ENCODE results near the gene EBLN2.

DNA sequence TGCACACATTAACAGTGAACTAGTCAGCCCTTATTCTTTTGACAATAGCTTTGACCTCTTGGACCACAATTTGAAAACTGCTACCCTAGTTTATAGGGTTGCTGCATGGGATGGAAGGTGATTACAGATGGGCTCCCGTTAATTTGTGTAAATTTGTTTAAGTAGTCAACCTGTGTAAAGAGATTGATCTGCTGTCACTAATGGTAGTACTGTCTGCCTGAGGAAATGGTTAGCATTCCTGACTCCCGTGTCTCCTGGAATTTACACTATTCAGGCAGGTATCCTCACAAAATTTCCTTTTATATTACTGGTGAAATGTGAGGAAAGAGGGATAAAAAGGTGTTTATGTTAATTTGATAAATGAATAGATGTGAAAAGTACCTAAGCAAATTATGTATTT, 15.3 kb upstream of the EBLN2 start:
- no peak for TF ChIP-seq GATA3 (IDR thresholded peaks at IDR 0.05; ENCODE audit: low read depth, low read length)
- no peak for TF ChIP-seq GATA2 (IDR thresholded peaks at IDR 0.05; ENCODE audit: low read depth, low read length)
